ENCODE results near the gene SLC30A3. TPM values are rescaled to one million over a fixed set of nuclear protein-coding genes. Genes with fewer than 3 reads are reported as not detected.

SLC30A3 gene
- total RNA-seq, 2 donors from 2014 or later, result 4.4 to 8.5 TPM

DNA sequence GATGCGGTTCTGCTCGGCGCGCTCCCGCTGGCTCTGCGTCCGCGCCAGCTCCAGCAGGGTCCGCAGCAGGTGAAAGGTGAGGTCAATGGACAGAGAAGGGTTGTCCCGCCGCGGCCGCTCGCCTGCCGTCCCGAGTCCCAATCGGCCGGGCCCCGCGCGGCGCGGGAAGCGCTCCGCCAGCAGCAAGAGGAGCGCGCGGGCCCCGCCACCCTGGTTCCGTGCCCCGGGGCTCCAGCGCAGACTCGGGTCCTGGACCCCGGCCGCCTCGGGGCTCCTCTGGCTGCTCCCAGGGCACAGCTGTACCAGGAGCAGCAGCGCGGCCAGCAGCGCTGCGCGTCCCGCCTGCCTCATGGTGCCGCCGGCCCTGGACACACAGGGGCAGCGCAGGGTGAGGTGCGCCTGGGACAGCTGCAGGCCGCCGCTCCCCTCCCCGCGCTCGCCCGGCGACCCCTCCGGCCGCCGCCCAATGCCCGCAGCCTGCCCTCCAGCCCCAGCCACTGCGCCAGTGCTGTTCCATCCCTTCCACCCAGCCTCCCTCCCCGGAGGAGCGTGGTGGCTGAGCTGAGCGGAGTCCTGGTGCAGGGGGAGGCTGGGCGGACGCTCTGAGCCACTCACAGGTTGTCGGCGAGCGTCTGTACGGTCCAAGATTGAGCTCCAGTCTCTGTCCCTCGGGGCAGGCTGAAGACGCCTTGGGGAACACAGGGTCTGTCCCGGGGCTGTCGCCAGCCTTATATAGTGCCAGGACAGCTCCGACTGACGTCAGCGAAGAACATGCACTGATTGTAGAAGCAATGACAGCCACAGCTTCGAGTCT, 44.9 kb upstream of the SLC30A3 start:
- ATAC-seq (ENCODE audit: insufficient number of reproducible peaks, low FRiP score, low read depth) (no peak), DNase-seq (ENCODE audit: low spot score) (no peak)
- H3K4me1 ChIP-seq (ENCODE audit: control insufficient read depth in 1 of 2, low read depth in 2 of 2), result peaks cover 5 to 20% of the 10 kb centered on the region in 2 donors
- H3K4me3 ChIP-seq, result no peak overlapping the region
- peaks cover 4% of the 10 kb centered on the region for H3K36me3 ChIP-seq
- no peaks in the 10 kb centered on the region for H3K27me3 ChIP-seq (replicated peaks; ENCODE audit: insufficient read depth)
- H3K9me3 ChIP-seq, result no peaks in the 10 kb centered on the region
- no peak overlapping the region for H3K27ac ChIP-seq
- TF ChIP-seq CTCF (IDR thresholded peaks at IDR 0.05), result no peak

DNA sequence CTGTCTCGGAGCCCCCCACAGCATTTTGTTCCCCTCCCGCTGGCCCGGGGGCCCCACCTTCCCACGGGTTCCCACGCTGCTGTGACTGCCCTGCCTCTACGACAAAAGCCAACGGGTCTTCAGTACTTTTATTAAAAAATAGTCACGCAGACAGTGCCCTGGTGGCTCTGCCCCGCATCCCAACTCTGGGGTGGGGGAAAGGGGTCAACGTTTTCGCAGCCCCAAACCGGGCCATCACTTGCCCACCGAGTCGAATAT, 44.4 kb upstream of the SLC30A3 start:
- Histone ChIP-seq H3K36me3 (peaks cover 4% of the 10 kb centered on the region), H3K27me3 (replicated peaks; ENCODE audit: insufficient read depth) (no peaks in the 10 kb centered on the region), H3K27ac (no peak overlapping the region), H3K4me3 (no peak overlapping the region), H3K4me1 (ENCODE audit: control insufficient read depth in 1 of 2, low read depth in 2 of 2) (peaks cover 5 to 20% of the 10 kb centered on the region in 2 donors), H3K9me3 (no peaks in the 10 kb centered on the region)
- no peak for ATAC-seq (ENCODE audit: insufficient number of reproducible peaks, low FRiP score, low read depth)
- no peak for DNase-seq (ENCODE audit: low spot score)
- TF ChIP-seq CTCF (IDR thresholded peaks at IDR 0.05), result no peak

GRCh38 chr2:27306573-27307286, 43.9 kb upstream of the SLC30A3 start:
- DNase-seq (ENCODE audit: low spot score) (no peak), ATAC-seq (ENCODE audit: insufficient number of reproducible peaks, low FRiP score, low read depth) (no peak)
- no peaks in the 10 kb centered on the region for H3K9me3 ChIP-seq
- H3K4me1 ChIP-seq (ENCODE audit: control insufficient read depth in 1 of 2, low read depth in 2 of 2), result peaks cover 5 to 20% of the 10 kb centered on the region in 2 donors
- no peak overlapping the region for H3K4me3 ChIP-seq
- no peaks in the 10 kb centered on the region for H3K27me3 ChIP-seq (replicated peaks; ENCODE audit: insufficient read depth)
- no peak overlapping the region for H3K27ac ChIP-seq
- peaks cover 4% of the 10 kb centered on the region for H3K36me3 ChIP-seq
- no peak for TF ChIP-seq CTCF (IDR thresholded peaks at IDR 0.05)

- no peak for TF ChIP-seq CTCF (IDR thresholded peaks at IDR 0.05)
- no peak overlapping the region for H3K27ac ChIP-seq
- no peaks in the 10 kb centered on the region for H3K9me3 ChIP-seq
- DNase-seq (ENCODE audit: low spot score) (no peak), ATAC-seq (ENCODE audit: insufficient number of reproducible peaks, low FRiP score, low read depth) (no peak)
- H3K4me3 ChIP-seq, result no peak overlapping the region
- H3K27me3 ChIP-seq (replicated peaks; ENCODE audit: insufficient read depth), result no peaks in the 10 kb centered on the region
- peaks cover 4% of the 10 kb centered on the region for H3K36me3 ChIP-seq
- peaks cover 5 to 20% of the 10 kb centered on the region in 2 donors for H3K4me1 ChIP-seq (ENCODE audit: control insufficient read depth in 1 of 2, low read depth in 2 of 2)
Measured at GRCh38 chr2:27306136-27306535, 43.3 kb upstream of the SLC30A3 start.

DNA sequence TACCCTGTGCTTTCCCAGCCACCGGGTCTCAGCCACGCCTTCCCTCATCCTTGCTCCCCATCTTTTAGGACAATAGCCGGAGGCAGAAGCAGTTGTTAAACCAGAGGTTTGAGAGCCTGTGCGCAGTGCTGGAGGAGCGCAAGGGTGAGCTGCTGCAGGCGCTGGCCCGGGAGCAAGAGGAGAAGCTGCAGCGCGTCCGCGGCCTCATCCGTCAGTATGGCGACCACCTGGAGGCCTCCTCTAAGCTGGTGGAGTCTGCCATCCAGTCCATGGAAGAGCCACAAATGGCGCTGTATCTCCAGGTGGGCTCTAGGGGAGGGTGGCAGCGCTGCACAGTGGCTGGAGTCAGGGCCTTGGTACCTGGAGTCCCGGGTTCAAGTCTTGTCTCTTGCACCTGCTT, 42.7 kb upstream of the SLC30A3 start:
- DNase-seq (ENCODE audit: low spot score), result no peak
- peaks cover 4% of the 10 kb centered on the region for H3K36me3 ChIP-seq

More for the DNA sequence above, 42.7 kb upstream of the SLC30A3 start:
- Histone ChIP-seq H3K4me3 (no peak overlapping the region), H3K27me3 (replicated peaks; ENCODE audit: insufficient read depth) (no peaks in the 10 kb centered on the region), H3K4me1 (ENCODE audit: control insufficient read depth in 1 of 2, low read depth in 2 of 2) (peaks cover 5 to 20% of the 10 kb centered on the region in 2 donors), H3K27ac (no peak overlapping the region), H3K9me3 (no peaks in the 10 kb centered on the region)
- no peak for ATAC-seq (ENCODE audit: insufficient number of reproducible peaks, low FRiP score, low read depth)
- no peak for TF ChIP-seq CTCF (IDR thresholded peaks at IDR 0.05)
